GM06990 (cell line): ENCODE measurements around the gene C6orf120.
"Not testable (repeated sequence)": the region's sequence is repeated elsewhere in the genome, so short reads cannot be mapped to it uniquely, and the experiment has no call there.

Source experiments
- DNase-seq: peaks from one replicate; pipeline ENCODE4 v3.0.0-alpha.2; 2011; ENCODE audit not compliant: insufficient read length; ENCODE audit errors: extremely low read depth
- H3K27me3 ChIP-seq: replicated peaks from 2 replicates; pipeline ENCODE4 v1.6.0; 2011; ENCODE audit warnings: low read length; ENCODE audit not compliant: control insufficient read depth, insufficient read depth
- H3K36me3 ChIP-seq: 2 replicates; pipeline ENCODE4 v1.5.1; 2011; ENCODE audit warnings: low read length; ENCODE audit not compliant: control insufficient read depth, insufficient read depth
- H3K4me3 ChIP-seq: replicated peaks from 2 replicates; pipeline ENCODE4 v1.5.1; 2011; ENCODE audit warnings: low read depth, mild to moderate bottlenecking, control low read depth, low read length
- CTCF ChIP-seq: IDR thresholded peaks from 2 replicates; pipeline ENCODE4 v1.5.1; 2011; ENCODE audit warnings: low read length, control low read depth, mild to moderate bottlenecking, inconsistent platforms; ENCODE audit not compliant: insufficient read depth, poor library complexity, severe bottlenecking

C6orf120 gene

GRCh38 chr6:169689287-169689686, 12.6 kb upstream of the C6orf120 start:
- DNase-seq: no peak
- no peaks in the 10 kb centered on the region for H3K27me3 ChIP-seq
- no peak for TF ChIP-seq CTCF
- no peak overlapping the region for H3K4me3 ChIP-seq
- H3K36me3 ChIP-seq: no peaks in the 10 kb centered on the region; the same call in none of the 2 replicates

GRCh38 chr6:169691260-169691659, 10.7 kb upstream of the C6orf120 start:
- no peaks in the 10 kb centered on the region; the same call in none of the 2 replicates for H3K36me3 ChIP-seq
- no peaks in the 10 kb centered on the region for H3K27me3 ChIP-seq
- TF ChIP-seq CTCF: no peak
- no peak overlapping the region for H3K4me3 ChIP-seq
- DNase-seq: no peak

- no peaks in the 10 kb centered on the region; the same call in none of the 2 replicates for H3K36me3 ChIP-seq
- TF ChIP-seq CTCF: no peak
- no peak overlapping the region for H3K4me3 ChIP-seq
- no peaks in the 10 kb centered on the region for H3K27me3 ChIP-seq
- no peak for DNase-seq
These were observed 9.4 kb upstream of the C6orf120 start for GRCh38 chr6:169692516-169692915.

GRCh38 chr6:169695131-169695530, 6.8 kb upstream of the C6orf120 start:
- no peak for DNase-seq
- Histone ChIP-seq H3K4me3 (no peak overlapping the region), H3K36me3 (no peaks in the 10 kb centered on the region; the same call in none of the 2 replicates), H3K27me3 (no peaks in the 10 kb centered on the region)
- TF ChIP-seq CTCF: no peak

GRCh38 chr6:169697115-169697514, 4.8 kb upstream of the C6orf120 start:
- peak; percentile 14 for TF ChIP-seq CTCF
- H3K36me3 ChIP-seq, H3K27me3 ChIP-seq, DNase-seq, H3K4me3 ChIP-seq: not testable (repeated sequence)

- no peak overlapping the region for H3K4me3 ChIP-seq
- TF ChIP-seq CTCF: no peak
- no peaks in the 10 kb centered on the region; the same call in 1 of the 2 replicates for H3K36me3 ChIP-seq
- no peaks in the 10 kb centered on the region for H3K27me3 ChIP-seq
- DNase-seq: no peak
These were observed 1.6 kb upstream of the C6orf120 start for GRCh38 chr6:169700296-169700695.
